Measurements from ENCODE around the gene NR2C1. TPM values are rescaled to one million over a fixed set of nuclear protein-coding genes. Genes with fewer than 3 reads are reported as not detected.

Gene NR2C1
- total and polyA plus RNA-seq, 10 of the 15 experiments (the other 5 are each of a cell fraction or from before 2014, with no cell fraction given) = 8.8 to 38.1 (median 31.3) TPM

DNA sequence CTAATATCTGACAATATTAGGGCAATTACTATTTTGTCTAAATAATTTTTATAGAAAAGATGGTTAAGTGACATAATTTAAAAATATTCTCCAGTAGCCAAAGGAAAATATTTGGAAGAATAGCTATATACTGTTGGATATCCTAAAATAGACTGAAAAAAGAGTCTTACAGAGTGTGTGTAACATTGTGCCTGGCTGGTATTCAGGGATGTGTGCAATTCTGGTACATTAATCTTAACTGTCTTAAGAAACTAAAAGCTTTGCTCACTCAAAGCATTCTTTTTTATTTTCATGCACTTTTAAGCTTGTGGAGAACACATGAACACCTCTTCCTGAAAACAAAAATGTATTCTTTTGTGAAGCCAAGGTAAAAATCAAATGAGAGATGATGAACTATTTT, 10.1 kb upstream of the NR2C1 start:
- no peak for TF ChIP-seq ESRRA (IDR thresholded peaks at IDR 0.05; ENCODE audit: low read length)
- no peak for TF ChIP-seq HDGF (IDR thresholded peaks at IDR 0.05)
- TF ChIP-seq TAF1 (IDR thresholded peaks at IDR 0.05; ENCODE audit: borderline replicate concordance, low read depth, low read length) = no peak
- TF ChIP-seq MXI1 (IDR thresholded peaks at IDR 0.05; ENCODE audit: low read depth, low read length) = no peak
- TF ChIP-seq EP300 (IDR thresholded peaks at IDR 0.05; ENCODE audit: borderline replicate concordance in 1 of 2, control insufficient read depth in 1 of 2, low read depth in 2 of 2, low read length in 2 of 2) = no peak
- TF ChIP-seq, protein P1, sequence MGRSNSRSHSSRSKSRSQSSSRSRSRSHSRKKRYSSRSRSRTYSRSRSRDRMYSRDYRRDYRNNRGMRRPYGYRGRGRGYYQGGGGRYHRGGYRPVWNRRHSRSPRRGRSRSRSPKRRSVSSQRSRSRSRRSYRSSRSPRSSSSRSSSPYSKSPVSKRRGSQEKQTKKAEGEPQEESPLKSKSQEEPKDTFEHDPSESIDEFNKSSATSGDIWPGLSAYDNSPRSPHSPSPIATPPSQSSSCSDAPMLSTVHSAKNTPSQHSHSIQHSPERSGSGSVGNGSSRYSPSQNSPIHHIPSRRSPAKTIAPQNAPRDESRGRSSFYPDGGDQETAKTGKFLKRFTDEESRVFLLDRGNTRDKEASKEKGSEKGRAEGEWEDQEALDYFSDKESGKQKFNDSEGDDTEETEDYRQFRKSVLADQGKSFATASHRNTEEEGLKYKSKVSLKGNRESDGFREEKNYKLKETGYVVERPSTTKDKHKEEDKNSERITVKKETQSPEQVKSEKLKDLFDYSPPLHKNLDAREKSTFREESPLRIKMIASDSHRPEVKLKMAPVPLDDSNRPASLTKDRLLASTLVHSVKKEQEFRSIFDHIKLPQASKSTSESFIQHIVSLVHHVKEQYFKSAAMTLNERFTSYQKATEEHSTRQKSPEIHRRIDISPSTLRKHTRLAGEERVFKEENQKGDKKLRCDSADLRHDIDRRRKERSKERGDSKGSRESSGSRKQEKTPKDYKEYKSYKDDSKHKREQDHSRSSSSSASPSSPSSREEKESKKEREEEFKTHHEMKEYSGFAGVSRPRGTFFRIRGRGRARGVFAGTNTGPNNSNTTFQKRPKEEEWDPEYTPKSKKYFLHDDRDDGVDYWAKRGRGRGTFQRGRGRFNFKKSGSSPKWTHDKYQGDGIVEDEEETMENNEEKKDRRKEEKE (IDR thresholded peaks at IDR 0.05) = no peak
- no peak for TF ChIP-seq SMC3 (IDR thresholded peaks at IDR 0.05; ENCODE audit: borderline replicate concordance, low read length)
- TF ChIP-seq MYC (IDR thresholded peaks at IDR 0.05; ENCODE audit: insufficient read depth, insufficient read length, insufficient replicate concordance, low read length, severe bottlenecking) = no peak
- TF ChIP-seq GABPA (IDR thresholded peaks at IDR 0.05; ENCODE audit: low read depth) = no peak
- TF ChIP-seq SUPT20H (IDR thresholded peaks at IDR 0.05; ENCODE audit: borderline replicate concordance, control insufficient read depth, low read depth, low read length) = no peak
- no peak for TF ChIP-seq FOXM1 (IDR thresholded peaks at IDR 0.05; ENCODE audit: low read depth, low read length)
- no peak for TF ChIP-seq CBX5 (IDR thresholded peaks at IDR 0.05; ENCODE audit: low read depth)
- no peak for TF ChIP-seq RELA (IDR thresholded peaks at IDR 0.05; ENCODE audit: borderline replicate concordance, partially characterized antibody)
- no peaks in the 10 kb centered on the region for H4K20me1 ChIP-seq (ENCODE audit: control insufficient read depth, insufficient read depth)
- no peaks in the 10 kb centered on the region for H3K9me3 ChIP-seq (replicated peaks; ENCODE audit: control insufficient read depth, insufficient read depth, low read length)
- intact Hi-C loops (cut with micrococcal nuclease; ENCODE audit: unreplicated experiment) (no loop called here), in situ Hi-C loops (cut with MboI) (no loop called here)
- no peak overlapping the region for H2AFZ ChIP-seq (ENCODE audit: control insufficient read depth, low read depth, low read length)
- DNase-seq (ENCODE audit: low read depth, low spot score) = no peak
- FAIRE-seq = no peak
- peaks cover 13% of the 10 kb centered on the region for H3K4me1 ChIP-seq (ENCODE audit: control insufficient read depth, insufficient read depth, low read length)
- no peaks in the 10 kb centered on the region for H3K27me3 ChIP-seq (replicated peaks in 1 of 2; ENCODE audit: control insufficient read depth in 2 of 2, insufficient read depth in 2 of 2, low read length in 1 of 2)
- ChIA-PET POLR2A (no interaction called here), RAD21 (ENCODE audit: unreplicated experiment) (no interaction called here), SMC1A (ENCODE audit: uncharacterized antibody, unreplicated experiment) (no interaction called here), CTCF (interaction anchor here (1.1 kb wide), 1 partner anchor 10 kb away, joined by 4 read pairs; the partner anchor contains the start of gene NR2C1)
- H3K36me3 ChIP-seq (ENCODE audit: control insufficient read depth in 2 of 2, insufficient read depth in 2 of 2, low read length in 1 of 2) = no peaks in the 10 kb centered on the region
- no peak overlapping the region for H3K9ac ChIP-seq (ENCODE audit: control insufficient read depth, insufficient read depth, low read length)
- no TSS peak for BruUV-seq (replicated peaks)
- no peak overlapping the region for H3K4me2 ChIP-seq (ENCODE audit: control insufficient read depth, insufficient read depth)
- no peak for ATAC-seq
- H3K27ac ChIP-seq (ENCODE audit: control insufficient read depth, insufficient read depth) = no peak overlapping the region
- no peak overlapping the region for H3K4me3 ChIP-seq
- H3K79me2 ChIP-seq (ENCODE audit: control insufficient read depth, insufficient read depth, low read length) = no peaks in the 10 kb centered on the region

Data from GM12878 (cell line).